Mammary epithelial cell (primary cell): ENCODE measurements around the gene ANKIB1.

Experiments used
- CTCF ChIP-seq, 2 donors: IDR thresholded peaks in 1 of 2; conservative IDR thresholded peaks in 1 of 2; 2 replicates each; pipeline ENCODE4 v1.5.1; 2011 to 2012; ENCODE audit warnings: inconsistent platforms in 2 of 2, low read length in 2 of 2, mild to moderate bottlenecking in 2 of 2, control low read depth in 1 of 2, low read depth in 1 of 2; ENCODE audit not compliant: insufficient read depth in 1 of 2; ENCODE audit errors: extremely low read depth in 1 of 2
- EZH2 ChIP-seq: IDR thresholded peaks from 2 replicates; pipeline ENCODE4 v1.6.1; 2012; ENCODE audit warnings: low read length, inconsistent platforms, borderline replicate concordance

DNA sequence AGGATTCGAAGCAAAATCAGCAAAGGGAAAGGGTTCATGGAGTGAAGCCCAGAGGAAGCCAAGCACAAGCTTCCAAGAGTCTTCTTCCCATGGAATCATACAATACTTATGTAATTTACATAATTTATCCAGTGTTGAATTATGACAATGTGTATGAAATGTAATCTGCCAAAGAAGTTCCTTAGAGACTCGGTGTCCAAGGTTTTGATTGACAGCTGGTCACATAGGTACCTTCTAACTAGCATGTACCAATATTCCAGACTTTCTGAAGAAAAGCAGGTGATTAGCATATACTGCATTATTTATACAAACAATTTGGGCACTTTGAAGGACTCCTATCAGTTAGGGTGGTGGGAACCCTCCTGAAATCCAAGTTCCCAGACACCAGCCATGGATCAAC is 35.3 kb downstream of the ANKIB1 start:
- TF ChIP-seq EZH2, result no peak
- TF ChIP-seq CTCF (conservative IDR thresholded peaks at IDR 0.05 in 1 of 2, IDR thresholded peaks at IDR 0.05 in 1 of 2; ENCODE audit: extremely low read depth in 1 of 2, insufficient read depth in 1 of 2, low read depth in 1 of 2, low read length in 2 of 2), result no peak
